IPS-15b (cell line): ENCODE results near the gene FNDC3B.

Experiments used
- H3K27me3 ChIP-seq: one replicate; pipeline ENCODE4 v1.6.1; 2013; ENCODE audit warnings: low read length; ENCODE audit not compliant: control insufficient read depth, insufficient read depth
- H3K36me3 ChIP-seq: one replicate; pipeline ENCODE4 v1.6.1; 2013; ENCODE audit warnings: low read length; ENCODE audit not compliant: control insufficient read depth, insufficient read depth
- H3K4me1 ChIP-seq: one replicate; pipeline ENCODE4 v1.6.1; 2013; ENCODE audit warnings: mild to moderate bottlenecking, low read length; ENCODE audit not compliant: control insufficient read depth, insufficient read depth
- H3K4me3 ChIP-seq: one replicate; pipeline ENCODE4 v1.5.1; 2013; ENCODE audit warnings: low read depth, low read length
- H3K9ac ChIP-seq: one replicate; pipeline ENCODE4 v1.6.1; 2013; ENCODE audit warnings: low read depth, mild to moderate bottlenecking, low read length
- H3K9me3 ChIP-seq: one replicate; pipeline ENCODE4 v1.6.1; 2013; ENCODE audit warnings: mild to moderate bottlenecking, low read length; ENCODE audit not compliant: control insufficient read depth, insufficient read depth

The FNDC3B gene

DNA sequence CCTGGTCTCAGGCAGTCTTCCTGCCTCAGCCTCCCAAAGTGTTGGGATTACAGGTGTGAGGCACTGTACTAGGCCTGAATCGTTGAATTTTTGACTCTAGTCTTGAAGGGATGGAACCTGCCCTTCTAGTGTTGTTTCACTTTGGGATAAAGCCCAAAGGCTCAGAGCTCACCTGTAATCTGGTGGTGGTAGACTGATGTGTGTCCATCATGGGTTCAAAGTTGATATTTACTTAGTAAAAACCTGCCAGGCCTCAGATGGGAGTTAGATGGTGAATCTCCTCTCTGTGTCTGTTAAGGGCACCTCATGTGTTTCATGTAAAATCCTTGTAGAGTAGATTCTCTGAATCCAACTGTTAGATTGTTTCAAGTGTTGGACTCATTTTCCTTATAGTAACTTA is 41.1 kb downstream of the FNDC3B start:
- peaks cover 7% of the 10 kb centered on the region for H3K36me3 ChIP-seq

DNA sequence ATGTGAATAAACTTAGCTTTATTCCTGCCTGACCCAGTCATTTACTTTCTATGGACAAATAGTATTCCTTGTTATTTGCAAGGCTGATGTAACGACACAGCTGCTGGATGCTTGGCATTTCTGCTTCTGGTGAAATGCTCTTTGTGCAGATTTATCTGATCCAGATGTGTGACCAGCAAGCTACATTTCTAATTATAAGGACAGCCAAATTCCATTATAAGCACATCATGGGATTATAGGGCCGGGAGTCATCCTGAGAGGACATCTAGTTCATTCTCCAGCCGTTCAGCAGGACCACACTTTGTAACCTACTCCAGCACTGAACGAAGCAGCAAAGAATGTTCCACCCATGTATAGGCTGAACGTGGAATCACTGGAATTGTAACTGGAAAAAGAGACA is 42.9 kb downstream of the FNDC3B start:
- Histone ChIP-seq H3K9me3 (peaks cover 3% of the 10 kb centered on the region), H3K4me1 (peaks cover 12% of the 10 kb centered on the region), H3K4me3 (no peak overlapping the region), H3K9ac (no peak overlapping the region), H3K36me3 (peaks cover 7% of the 10 kb centered on the region), H3K27me3 (no peaks in the 10 kb centered on the region)

More for the DNA sequence above, 41.1 kb downstream of the FNDC3B start:
- peaks cover 3% of the 10 kb centered on the region for H3K9me3 ChIP-seq
- peaks cover 7% of the 10 kb centered on the region for H3K4me1 ChIP-seq
- H3K27me3 ChIP-seq = no peaks in the 10 kb centered on the region
- no peak overlapping the region for H3K4me3 ChIP-seq
- no peak overlapping the region for H3K9ac ChIP-seq

DNA sequence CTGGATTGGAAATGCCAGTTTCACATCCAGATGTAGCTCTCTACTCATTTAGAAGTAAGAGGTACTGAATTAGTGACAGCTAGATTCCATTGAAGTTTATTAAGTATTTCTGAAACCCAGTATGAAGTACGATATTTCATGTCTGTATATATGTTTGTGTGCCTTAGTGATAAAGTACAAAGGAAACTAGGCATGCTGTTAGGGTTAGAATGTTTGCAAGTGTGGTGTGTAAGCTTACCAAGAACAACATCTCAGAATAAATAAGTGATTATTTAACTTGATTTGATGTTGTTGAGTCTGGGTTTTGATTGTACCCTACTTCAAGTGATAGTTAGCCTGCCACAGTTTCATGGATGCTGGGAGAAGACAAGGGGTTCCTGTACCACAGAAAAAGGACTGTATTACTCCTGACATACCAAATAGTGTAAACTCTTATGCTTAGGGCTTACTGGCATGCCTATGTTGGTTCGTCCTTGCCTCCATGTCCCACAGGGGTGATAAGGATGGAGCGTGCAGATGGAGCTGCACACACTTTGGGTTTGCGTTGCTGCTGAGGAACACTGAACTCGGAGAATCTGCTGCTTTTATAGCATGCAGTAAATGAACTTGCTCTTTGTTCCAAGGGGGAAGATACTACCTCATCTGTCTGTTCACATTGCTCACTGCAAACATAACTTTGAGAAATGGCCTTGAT is 43.6 kb downstream of the FNDC3B start:
- no peak overlapping the region for H3K9ac ChIP-seq

DNA sequence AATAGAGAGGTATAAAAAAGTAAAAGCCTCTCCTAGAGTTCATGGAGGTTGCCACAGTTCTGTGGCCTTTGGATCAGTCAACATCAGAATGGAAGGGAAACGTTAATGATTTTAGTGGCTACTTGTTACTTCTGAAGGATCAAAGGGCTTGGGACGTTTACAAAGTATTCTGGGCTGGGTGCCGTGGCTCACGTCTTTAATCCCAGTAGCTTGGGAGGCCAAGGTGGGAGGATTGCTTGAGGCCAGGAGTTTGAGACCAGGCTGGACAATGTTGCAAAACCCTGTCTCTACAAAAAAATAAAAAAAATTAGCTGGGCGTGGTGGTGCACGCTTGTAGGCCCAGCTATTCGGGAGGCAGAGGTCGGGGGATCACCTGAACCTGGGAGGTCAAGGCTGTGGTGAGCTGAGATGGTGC is 44.6 kb downstream of the FNDC3B start:
- Histone ChIP-seq H3K9me3 (peaks cover 3% of the 10 kb centered on the region), H3K4me3 (no peak overlapping the region), H3K27me3 (no peaks in the 10 kb centered on the region), H3K4me1 (peaks cover 15% of the 10 kb centered on the region), H3K36me3 (peaks cover 7% of the 10 kb centered on the region), H3K9ac (no peak overlapping the region)

More for the DNA sequence above, 43.6 kb downstream of the FNDC3B start:
- Histone ChIP-seq H3K4me3 (no peak overlapping the region), H3K27me3 (no peaks in the 10 kb centered on the region), H3K4me1 (peaks cover 18% of the 10 kb centered on the region), H3K36me3 (peaks cover 7% of the 10 kb centered on the region), H3K9me3 (peaks cover 3% of the 10 kb centered on the region)

DNA sequence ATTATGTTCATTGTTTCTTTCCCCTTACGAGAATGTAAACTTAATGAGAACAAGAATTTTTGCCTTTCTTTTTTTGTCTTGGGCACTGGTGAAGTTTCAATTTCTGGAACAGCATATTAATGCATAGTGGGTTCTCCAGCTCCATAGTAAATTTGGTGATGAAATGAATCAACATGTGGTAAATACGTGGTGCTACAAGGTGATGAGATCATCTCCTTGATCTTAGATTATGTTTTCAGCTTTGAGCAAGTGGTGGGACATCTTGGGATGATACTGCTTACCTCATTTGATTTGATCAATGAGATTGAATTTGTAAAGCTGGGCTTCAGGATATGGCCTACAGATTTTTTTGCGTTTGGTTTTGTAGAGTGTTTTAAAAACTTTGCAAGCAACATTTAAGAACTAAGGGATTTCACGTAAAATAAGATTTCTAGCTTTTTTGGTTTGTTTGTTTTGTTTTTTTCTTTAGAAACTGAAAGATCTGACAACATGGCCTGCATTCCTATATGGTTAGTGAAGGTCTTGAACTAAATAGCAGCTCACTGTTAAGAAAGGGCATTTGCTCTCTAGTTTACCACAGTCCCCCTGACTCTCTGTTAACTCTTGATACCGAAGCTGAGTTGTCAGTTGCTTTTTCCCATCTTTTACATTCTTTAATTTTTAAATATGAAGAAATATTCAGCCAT is 45.6 kb downstream of the FNDC3B start:
- Histone ChIP-seq H3K4me3 (no peak overlapping the region), H3K36me3 (peaks cover 7% of the 10 kb centered on the region), H3K27me3 (no peaks in the 10 kb centered on the region), H3K9ac (no peak overlapping the region), H3K4me1 (peaks cover 15% of the 10 kb centered on the region), H3K9me3 (peaks cover 3% of the 10 kb centered on the region)

DNA sequence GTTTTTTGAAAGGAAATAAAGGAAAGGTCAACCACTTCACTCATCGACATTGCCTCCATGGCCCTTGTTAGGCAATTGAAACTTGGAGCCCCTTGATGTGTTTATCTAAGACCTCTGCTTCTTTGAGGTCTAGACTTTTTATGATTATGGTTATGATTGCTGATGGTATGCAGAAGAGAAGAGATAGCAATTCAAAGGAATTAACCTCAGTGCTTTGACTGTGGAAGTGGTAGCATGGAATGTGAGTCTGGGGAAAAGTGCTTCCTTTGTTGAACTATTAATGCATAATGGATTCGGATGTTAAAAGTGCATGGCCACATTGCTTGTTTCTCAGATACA is 46.1 kb downstream of the FNDC3B start:
- H3K36me3 ChIP-seq = peaks cover 7% of the 10 kb centered on the region
- H3K9ac ChIP-seq = no peak overlapping the region
- H3K4me1 ChIP-seq = peaks cover 15% of the 10 kb centered on the region
- H3K27me3 ChIP-seq = no peaks in the 10 kb centered on the region
- peaks cover 3% of the 10 kb centered on the region for H3K9me3 ChIP-seq
- no peak overlapping the region for H3K4me3 ChIP-seq

DNA sequence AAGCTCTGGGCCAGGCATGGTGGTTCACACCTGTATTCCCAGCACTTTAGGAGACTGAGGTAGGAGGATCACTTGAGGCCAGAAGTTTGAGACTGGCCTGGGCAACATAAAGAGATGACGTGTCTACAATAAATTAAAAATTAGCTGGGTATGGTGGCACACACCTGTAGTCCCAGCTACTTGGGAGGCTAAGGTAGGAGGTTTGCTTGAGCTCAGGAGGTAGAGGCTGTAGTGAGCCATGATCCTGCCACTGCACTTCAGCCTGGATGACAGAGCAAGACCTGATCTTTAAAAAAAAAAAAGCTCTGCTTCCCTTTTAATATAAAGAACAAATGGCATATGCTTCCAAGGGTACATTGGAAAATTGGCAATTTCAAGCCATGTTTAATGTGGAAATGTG is 46.7 kb downstream of the FNDC3B start:
- Histone ChIP-seq H3K4me3 (no peak overlapping the region), H3K27me3 (no peaks in the 10 kb centered on the region), H3K9me3 (peaks cover 3% of the 10 kb centered on the region), H3K36me3 (peaks cover 7% of the 10 kb centered on the region), H3K4me1 (peaks cover 15% of the 10 kb centered on the region), H3K9ac (no peak overlapping the region)

DNA sequence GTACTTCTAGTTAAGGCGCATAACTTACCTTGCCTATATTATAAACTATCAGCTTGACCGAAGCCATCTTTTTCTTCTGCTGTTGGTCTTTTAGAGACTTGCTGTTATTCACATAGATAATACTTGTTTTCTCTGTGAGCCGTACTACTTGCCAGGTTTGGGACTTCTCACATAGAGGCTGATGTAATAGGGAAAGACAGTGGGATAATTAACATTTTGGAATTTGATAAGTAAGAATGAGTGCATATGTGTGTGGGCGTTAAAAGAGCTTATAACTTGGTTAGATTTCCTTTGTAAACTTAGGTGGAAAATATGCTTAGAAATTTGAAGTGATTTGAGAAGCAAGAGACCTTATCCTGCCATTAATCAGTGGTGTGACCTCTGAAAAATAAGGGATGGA is 47.8 kb downstream of the FNDC3B start:
- Histone ChIP-seq H3K9me3 (peaks cover 3% of the 10 kb centered on the region), H3K9ac (no peak overlapping the region), H3K4me3 (no peak overlapping the region), H3K27me3 (no peaks in the 10 kb centered on the region), H3K36me3 (peaks cover 7% of the 10 kb centered on the region), H3K4me1 (peaks cover 15% of the 10 kb centered on the region)

DNA sequence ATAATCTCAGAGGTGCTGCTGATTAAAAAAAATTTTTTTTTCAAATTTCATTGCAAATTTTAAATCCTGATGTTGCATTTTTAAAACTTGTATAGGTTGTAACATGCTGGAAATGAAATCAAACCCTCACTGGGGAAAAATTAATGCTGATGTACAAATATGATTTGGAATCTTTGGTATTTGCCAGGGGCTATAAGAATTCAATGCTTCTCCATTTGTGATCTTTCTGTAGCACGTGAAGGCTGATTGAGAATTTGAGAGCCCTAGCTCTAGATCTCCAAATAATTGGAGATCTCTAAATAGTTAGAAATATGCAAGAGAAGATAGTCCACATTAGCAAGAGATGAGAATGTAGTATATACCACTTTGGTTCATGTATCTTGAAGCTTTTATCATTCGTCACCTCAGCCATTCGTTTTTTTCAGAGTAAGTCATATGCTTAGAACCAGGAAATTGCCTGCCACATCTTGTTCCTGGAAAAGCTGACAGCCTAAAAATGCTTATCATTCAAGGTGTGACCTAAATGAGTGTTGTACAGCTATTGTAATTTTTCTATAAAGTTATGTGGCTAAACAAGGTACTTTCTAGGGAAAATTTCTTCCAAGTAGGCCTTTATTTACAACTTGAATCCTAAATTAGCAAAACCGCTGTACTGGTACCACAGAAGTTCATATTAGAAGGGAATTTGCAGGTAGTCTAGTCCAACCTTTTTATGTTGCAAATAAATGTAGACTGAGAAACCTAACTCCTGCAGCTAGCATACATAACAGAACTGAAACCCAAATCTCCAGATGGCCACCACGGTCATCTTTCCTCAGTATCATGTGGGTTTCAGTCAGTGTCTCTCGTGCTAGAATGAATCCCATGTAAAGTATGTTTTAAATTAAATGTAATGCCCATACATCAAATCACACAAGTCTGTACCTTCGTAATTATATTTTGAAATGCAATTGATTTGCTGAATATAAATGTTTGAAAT is 48.5 kb downstream of the FNDC3B start:
- H3K27me3 ChIP-seq = no peaks in the 10 kb centered on the region
- peaks cover under 1% of the 10 kb centered on the region for H3K36me3 ChIP-seq
- H3K4me3 ChIP-seq = no peak overlapping the region
- peaks cover 15% of the 10 kb centered on the region for H3K4me1 ChIP-seq
- peaks cover 3% of the 10 kb centered on the region for H3K9me3 ChIP-seq
- H3K9ac ChIP-seq = no peak overlapping the region

DNA sequence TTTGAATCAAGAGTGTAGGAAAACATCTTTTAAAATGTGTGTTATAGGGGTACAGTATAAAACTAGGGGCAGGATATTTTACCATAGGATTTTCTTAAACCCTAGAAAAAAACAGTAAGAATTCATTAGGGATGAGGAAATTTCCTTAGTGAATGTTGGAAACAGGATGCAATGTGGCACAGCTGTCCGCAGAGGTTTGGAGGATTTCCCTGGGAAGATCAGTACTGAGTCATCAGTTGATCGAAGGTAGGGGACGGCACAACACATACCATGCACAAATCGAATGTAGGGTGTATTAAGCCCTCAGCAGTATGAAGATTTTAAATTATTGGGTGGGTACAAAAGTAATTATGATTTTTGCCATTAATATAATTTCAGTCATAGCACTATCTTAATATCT is 49.9 kb downstream of the FNDC3B start:
- no peaks in the 10 kb centered on the region for H3K27me3 ChIP-seq
- no peak overlapping the region for H3K4me3 ChIP-seq
- H3K9ac ChIP-seq = no peak overlapping the region
- H3K36me3 ChIP-seq = no peaks in the 10 kb centered on the region
- peaks cover 15% of the 10 kb centered on the region for H3K4me1 ChIP-seq
- H3K9me3 ChIP-seq = no peaks in the 10 kb centered on the region

DNA sequence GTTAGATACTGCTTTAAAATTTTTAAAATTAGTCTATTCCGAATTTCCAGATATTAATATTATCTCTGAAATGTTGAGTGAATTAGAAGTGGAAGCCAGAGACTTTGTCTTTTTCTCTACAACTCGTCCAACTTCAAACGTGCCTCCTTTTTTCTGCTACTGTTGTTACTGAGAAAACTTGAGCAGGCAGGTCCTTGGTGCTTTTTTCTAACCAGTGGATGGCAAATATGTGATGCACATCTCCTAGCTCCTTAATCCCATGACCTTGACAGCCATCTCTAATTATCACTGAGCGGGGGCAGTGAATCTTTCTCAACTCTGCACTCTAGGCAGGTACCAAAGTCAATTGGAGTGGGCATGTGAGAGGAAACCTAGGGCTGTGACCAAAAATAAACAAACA is 50.7 kb downstream of the FNDC3B start:
- Histone ChIP-seq H3K36me3 (no peaks in the 10 kb centered on the region), H3K27me3 (no peaks in the 10 kb centered on the region), H3K4me3 (no peak overlapping the region), H3K9ac (no peak overlapping the region), H3K9me3 (no peaks in the 10 kb centered on the region), H3K4me1 (peaks cover 15% of the 10 kb centered on the region)
